Colonic mucosa (tissue), 4 donors: Measurements from ENCODE around the gene ZNF770. TPM values are rescaled to one million over a fixed set of nuclear protein-coding genes. Genes with fewer than 3 reads are reported as not detected.
A peak's percentile ranks its signal among the peaks of the same experiment; 100 is the strongest.

Experiments used
- DNase-seq: peaks from one replicate; pipeline ENCODE4 v3.0.0-alpha.2; 2020
- H3K27ac ChIP-seq: fragments of 200-600 bp; one replicate; pipeline ENCODE4 v1.8.0; 2021
- H3K27me3 ChIP-seq: fragments of 200-600 bp; one replicate; pipeline ENCODE4 v1.8.0; 2021
- H3K36me3 ChIP-seq: fragments of 200-600 bp; one replicate; pipeline ENCODE4 v1.8.0; 2021
- H3K4me1 ChIP-seq: fragments of 200-600 bp; one replicate; pipeline ENCODE4 v1.8.0; 2021; ENCODE audit warnings: mild to moderate bottlenecking
- H3K4me3 ChIP-seq: fragments of 200-600 bp; one replicate; pipeline ENCODE4 v1.8.0; 2021
- H3K9ac ChIP-seq, 2 donors: one replicate each; pipeline ENCODE4 v1.7.0; 2013; ENCODE audit warnings: control low read depth in 2 of 2, low read depth in 2 of 2, low read length in 2 of 2
- H3K9me3 ChIP-seq: fragments of 200-600 bp; one replicate; pipeline ENCODE4 v1.8.0; 2021
- intact Hi-C: fragments of 100-400 bp; cut with DNase I; formaldehyde crosslinking; loops from one replicate; pipeline ENCODE4 v1.14.1; 2022
- total RNA-seq, 2 donors: library from RNA; stranded (reverse); fragmentation: NEBNext Ultra II Directional in 1 of 2; extraction: Animal tissue kit (Norgen Biotek cat#: 25700) in 1 of 2; gene quantifications; one replicate each; pipeline ENCODE4 v1.2.1, GENCODE V29; 2021
- TF ChIP-seq, protein P1 (sequence below): fragments of 200-600 bp; IDR thresholded peaks from one replicate; pipeline ENCODE4 v1.8.0; 2022; ENCODE audit warnings: antibody characterized with exemption, mild to moderate bottlenecking
- donor health status: healthy.
- donor health status: DM: no; HTN: no; CAD: no.
- donor health status: DM: no; HTN: no; CAD: no.

Gene ZNF770, protein sequence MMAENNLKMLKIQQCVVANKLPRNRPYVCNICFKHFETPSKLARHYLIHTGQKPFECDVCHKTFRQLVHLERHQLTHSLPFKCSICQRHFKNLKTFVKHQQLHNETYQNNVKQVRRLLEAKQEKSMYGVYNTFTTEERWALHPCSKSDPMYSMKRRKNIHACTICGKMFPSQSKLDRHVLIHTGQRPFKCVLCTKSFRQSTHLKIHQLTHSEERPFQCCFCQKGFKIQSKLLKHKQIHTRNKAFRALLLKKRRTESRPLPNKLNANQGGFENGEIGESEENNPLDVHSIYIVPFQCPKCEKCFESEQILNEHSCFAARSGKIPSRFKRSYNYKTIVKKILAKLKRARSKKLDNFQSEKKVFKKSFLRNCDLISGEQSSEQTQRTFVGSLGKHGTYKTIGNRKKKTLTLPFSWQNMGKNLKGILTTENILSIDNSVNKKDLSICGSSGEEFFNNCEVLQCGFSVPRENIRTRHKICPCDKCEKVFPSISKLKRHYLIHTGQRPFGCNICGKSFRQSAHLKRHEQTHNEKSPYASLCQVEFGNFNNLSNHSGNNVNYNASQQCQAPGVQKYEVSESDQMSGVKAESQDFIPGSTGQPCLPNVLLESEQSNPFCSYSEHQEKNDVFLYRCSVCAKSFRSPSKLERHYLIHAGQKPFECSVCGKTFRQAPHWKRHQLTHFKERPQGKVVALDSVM
- total RNA-seq: 10 to 100 TPM; 29.1 to 31.9 TPM

DNA sequence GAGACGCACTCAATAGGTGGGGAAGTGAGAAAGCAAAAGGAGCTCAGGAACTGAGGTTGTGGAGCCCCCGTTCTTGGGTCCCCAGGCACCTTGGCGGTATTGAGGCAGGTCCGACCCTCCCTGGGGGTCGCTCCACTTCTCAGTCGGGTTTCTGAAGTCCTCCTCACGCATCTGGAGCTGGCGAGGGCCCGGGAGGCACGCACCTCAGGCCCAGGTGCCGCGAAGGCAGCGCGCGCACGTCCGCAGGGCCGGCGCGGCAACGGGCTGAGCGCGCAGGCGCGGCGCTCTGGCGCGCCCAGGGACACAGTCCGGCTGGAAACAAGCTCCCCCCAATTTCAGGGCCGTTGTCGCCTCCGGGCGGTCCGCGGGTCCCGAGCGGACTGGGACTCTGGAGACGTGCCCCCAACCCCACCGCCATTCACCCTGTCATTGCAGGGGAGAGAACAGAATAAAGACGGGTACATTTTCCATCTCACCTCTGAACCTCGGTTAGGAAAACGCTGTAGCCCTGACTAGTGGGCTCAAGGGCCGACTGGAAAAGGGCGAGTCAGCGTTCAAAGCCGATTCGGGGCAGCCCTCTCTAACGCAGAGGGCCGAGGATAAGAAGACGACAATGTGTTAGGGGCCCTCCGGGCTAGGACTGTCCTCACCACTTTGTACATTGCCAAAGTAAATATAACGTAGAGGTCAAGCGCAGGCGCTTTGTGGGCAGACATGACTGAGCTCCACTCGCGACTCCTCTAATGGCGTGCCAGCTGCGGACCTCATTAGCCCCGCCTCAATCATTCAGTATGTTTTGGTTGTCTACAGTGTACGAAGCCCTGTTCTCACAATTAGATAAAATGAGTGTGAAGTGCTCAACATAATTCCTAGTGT lies at the start of gene ZNF770:
ZNF770 (minus strand) TSS at position 261 of the 876 bp plus-strand sequence. CDS start 4,853 bp downstream, outside the sequence.
- Histone ChIP-seq H3K4me1 (peaks cover 10% of the 10 kb centered on the region), H3K27me3 (no peaks in the 10 kb centered on the region), H3K9ac (peak within 1 kb of the TSS; percentile 75 to 99), H3K4me3 (peak within 1 kb of the TSS; percentile 82), H3K36me3 (no peaks in the 10 kb centered on the region), H3K27ac (peak within 1 kb of the TSS; percentile 88), H3K9me3 (no peaks in the 10 kb centered on the region)
- TF ChIP-seq, protein P1, sequence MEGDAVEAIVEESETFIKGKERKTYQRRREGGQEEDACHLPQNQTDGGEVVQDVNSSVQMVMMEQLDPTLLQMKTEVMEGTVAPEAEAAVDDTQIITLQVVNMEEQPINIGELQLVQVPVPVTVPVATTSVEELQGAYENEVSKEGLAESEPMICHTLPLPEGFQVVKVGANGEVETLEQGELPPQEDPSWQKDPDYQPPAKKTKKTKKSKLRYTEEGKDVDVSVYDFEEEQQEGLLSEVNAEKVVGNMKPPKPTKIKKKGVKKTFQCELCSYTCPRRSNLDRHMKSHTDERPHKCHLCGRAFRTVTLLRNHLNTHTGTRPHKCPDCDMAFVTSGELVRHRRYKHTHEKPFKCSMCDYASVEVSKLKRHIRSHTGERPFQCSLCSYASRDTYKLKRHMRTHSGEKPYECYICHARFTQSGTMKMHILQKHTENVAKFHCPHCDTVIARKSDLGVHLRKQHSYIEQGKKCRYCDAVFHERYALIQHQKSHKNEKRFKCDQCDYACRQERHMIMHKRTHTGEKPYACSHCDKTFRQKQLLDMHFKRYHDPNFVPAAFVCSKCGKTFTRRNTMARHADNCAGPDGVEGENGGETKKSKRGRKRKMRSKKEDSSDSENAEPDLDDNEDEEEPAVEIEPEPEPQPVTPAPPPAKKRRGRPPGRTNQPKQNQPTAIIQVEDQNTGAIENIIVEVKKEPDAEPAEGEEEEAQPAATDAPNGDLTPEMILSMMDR: no peak
- intact Hi-C loops: no loop called here
- peak; percentile 78 for DNase-seq

DNA sequence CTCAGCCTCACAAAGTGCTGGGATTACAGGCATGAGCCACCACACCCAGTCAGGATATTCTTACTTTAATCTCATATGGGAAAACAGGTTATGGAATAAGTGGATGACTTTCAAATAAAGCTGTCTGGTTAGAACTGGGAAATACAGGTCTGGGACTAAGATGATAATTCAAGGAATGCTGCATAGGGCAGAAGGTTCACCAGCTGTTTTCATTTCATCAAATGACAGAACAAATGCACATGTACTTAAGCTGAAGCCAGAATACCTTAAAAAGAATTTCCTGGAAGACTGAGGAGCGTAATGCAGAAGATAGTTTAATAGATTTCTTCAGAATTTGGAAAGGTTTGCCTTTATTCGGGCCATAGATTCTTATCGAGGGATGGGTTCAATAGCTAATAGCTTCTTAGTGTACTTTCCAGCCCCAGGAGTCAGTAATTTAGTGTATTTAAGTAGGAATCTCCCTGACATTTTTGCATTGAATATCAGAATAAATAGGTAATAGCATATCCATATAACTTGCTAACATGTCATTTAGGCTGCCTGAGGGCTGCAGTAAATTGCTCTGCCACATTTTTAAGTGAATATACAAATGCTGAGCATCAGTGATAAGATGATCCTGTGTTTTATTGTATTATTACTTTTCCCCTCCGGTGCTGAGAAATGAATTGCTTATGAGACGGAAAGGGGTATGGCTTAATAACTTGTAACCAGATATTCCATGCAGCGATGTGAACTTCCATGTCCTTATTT lies 40.3 kb upstream of the ZNF770 start:
- Histone ChIP-seq H3K27me3 (no peaks in the 10 kb centered on the region), H3K9ac (no peak overlapping the region), H3K4me3 (no peak overlapping the region), H3K36me3 (no peaks in the 10 kb centered on the region), H3K27ac (no peak overlapping the region), H3K9me3 (no peaks in the 10 kb centered on the region), H3K4me1 (no peaks in the 10 kb centered on the region)
- intact Hi-C loops: no loop called here
- TF ChIP-seq, protein P1: no peak
- no peak for DNase-seq

DNA sequence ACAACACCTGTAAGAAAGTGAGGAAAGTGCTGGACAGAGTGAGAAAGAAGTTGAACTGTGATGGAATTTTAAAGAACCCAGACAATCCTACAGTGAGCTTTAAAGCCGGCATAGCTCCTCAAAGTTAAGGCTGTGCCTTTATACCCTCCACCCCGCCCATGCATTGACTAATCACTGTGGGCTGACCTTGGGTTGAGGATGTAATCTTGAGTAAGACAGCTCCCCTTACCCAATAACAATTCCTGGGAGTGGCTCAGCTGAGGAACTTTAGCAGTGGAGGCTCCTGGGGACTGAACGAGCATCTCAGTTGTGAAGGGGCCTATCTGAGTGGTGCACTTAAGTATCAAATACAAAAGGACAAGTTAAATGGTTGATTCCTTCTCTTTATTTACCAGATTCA lies 35.7 kb upstream of the ZNF770 start:
- DNase-seq: no peak
- intact Hi-C loops: no loop called here
- H3K27ac ChIP-seq: no peak overlapping the region
- no peaks in the 10 kb centered on the region for H3K9me3 ChIP-seq
- no peaks in the 10 kb centered on the region for H3K4me1 ChIP-seq
- H3K27me3 ChIP-seq: no peaks in the 10 kb centered on the region
- no peak overlapping the region for H3K4me3 ChIP-seq
- TF ChIP-seq, protein P1: no peak
- H3K9ac ChIP-seq: no peak overlapping the region
- no peaks in the 10 kb centered on the region for H3K36me3 ChIP-seq

DNA sequence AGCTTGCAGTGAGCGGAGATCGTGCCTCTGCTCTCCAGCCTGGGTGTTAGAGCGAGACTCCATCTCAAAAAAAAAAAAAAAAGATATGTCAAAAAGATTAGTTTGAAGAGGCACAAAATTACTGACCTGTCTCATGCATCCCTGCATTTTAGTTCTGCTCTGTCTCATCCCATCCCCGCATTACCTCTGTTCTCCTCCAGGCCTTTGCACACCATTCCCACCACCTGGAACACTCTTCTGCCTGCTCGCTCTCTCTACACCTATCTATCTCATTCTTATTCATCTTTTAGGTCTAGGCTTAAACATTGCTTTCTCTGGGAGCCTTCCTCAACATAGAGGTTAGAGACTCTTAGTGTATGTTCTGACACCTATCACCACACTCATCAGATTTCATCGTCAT lies 32.9 kb upstream of the ZNF770 start:
- Histone ChIP-seq H3K27me3 (no peaks in the 10 kb centered on the region), H3K9ac (no peak overlapping the region), H3K4me3 (no peak overlapping the region), H3K27ac (no peak overlapping the region), H3K9me3 (no peaks in the 10 kb centered on the region), H3K4me1 (no peaks in the 10 kb centered on the region), H3K36me3 (no peaks in the 10 kb centered on the region)
- intact Hi-C loops: no loop called here
- TF ChIP-seq, protein P1: no peak
- DNase-seq: no peak
